Eye (tissue), 1 donor: Measurements from ENCODE around the gene SEMA5A.

Experiments
- DNase-seq: peaks from one replicate; pipeline ENCODE4 v3.0.0-alpha.2; 2015

The SEMA5A gene

DNA sequence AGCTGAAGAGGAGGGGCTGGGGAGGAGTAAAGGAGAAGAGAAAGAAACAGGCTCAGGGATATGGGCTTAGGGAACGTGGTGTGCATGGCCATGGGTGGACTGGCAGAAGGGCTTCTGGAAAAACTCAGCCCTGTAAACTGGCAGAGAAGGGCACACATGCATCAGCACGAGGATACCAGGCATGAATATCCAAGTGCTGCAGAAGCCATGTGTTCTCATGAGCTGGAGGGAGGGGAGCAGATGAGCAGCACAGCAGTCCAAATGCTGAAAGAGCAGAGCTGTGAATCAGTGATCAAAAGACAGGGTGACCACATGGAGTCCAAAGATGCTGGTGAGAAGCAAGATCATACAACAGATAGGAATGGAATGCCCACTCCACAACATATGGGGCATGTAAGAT is 72.3 kb downstream of the SEMA5A start:
- no peak for DNase-seq

DNA sequence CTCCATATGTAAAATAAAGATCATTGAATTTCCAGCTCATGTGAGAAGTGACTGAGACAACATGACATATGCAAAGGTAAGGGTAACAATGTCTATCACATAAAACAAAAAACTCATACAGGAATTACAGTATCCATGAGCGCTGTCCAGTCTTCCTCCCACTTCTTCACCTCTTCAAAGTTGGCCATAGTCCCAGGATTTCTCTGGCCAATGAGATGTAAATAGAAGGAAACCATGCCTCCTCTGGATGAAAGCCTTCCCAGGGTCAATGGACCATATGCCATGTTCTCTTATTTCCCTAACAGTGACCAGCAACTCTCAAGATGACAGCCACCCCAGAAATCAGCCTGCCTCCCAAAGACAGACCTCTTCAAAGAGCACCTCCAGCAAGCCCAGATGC is 75.5 kb downstream of the SEMA5A start:
- no peak for DNase-seq

DNA sequence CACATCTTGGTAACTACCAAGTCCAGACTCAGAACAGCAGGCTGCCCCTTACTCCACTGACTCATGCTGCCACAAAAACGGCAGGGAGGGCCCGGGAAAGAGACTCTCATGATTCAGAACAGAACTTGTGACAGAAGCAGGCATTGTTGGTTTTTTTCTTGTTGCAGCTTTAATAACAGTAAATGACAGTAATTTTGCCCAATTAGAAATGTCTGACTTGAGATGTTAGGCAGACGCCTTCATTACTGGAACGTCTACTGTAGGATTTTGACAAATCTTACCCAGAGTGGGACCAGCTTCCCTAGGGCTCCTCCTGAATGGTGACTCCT is 77.9 kb downstream of the SEMA5A start:
- peak; percentile 53 for DNase-seq

DNA sequence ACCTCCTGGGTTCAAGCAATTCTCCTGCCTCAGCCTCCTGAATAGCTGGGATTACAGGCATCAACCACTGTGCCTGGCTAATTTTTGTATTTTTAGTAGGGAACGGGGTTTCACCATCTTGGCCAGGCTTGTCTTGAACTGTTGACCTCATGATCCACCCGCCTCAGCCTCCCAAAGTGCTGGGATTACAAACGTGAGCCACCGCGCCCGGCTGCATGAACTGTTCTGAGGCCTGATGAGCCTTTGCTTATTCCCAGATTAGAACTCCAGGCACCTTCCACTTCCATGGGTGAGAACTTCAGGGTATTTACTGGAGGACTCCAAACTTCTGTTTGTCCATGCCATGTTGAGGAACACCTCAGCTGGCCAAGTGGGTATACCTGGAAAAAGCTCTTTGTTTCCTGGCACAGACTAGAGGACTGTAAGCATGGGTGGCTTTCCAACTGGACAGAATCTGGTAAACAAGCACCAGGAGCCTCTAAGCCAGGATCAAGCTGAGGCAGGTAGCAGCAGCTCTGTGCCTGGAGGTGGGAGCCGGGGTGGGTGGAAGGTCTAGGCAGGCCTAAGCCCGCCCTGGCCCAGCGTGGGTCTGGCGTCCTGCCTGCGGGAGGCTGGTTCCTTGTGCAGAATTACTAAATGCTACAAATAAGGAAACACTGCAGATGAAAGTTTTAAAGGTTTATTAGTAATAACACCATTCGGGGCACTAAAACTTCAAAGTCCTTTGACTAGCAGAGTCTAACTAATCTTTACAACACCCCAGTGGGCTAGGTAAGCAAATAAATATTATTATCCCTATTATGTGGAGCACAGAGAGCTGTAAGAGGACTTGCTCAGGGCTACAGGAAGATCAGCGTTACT is 78.4 kb downstream of the SEMA5A start:
- DNase-seq: no peak

DNA sequence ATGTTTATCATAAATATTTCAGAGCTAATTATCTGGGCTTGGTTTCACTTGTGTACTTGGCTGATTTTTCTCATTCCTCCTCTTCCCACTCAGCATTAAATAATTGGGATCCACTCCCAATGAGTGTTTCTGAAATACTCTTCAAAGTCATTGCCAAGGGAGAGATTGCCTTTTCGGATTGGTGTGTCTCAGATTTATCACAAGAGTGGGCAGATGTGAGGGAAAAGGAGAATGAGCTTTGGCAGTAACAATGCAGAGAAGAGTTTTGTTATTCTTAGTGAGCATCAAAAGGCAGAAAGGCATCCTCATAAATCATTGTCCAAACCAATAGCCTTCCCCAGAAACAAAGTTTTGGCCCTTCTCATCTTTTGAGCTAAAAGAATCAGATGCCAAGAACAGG is 79.2 kb downstream of the SEMA5A start:
- DNase-seq: no peak

DNA sequence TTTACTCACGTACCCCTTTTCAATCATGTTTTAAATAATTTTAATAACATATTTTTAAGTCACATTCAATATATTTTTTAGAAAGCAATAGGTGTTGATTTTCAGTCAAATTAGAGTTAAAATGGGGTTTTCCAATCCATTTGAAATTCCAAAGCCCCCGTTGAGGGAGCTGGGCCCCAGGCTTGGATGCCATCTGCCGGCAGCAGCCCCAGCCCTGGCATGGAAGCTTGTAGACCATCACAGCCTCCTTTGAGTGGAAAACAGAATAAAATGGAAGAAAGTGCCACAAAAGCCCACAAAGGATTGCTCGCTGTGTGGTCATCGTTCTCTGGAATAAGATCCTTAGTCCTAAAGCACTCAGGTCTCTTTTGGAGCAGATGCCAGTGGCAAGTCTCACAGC is 81.4 kb downstream of the SEMA5A start:
- DNase-seq: no peak

DNA sequence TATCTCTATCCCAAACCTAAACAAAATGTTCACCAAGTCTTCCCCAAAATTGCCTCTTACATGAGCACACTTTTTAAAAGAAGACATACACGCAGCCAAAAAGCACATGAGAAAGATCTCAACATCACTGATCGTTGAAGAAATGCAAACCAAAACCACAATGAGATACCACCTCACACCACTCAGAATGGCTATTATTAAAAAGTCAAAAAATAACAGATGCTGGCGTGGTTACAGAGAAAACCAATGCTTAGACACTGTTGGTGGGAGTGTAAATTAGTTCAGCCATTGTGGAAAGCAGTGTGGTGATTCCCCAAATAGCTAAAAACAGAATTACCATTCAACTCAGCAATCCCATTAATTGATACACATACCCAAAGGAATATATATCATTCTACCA is 83.8 kb downstream of the SEMA5A start:
- DNase-seq: no peak

DNA sequence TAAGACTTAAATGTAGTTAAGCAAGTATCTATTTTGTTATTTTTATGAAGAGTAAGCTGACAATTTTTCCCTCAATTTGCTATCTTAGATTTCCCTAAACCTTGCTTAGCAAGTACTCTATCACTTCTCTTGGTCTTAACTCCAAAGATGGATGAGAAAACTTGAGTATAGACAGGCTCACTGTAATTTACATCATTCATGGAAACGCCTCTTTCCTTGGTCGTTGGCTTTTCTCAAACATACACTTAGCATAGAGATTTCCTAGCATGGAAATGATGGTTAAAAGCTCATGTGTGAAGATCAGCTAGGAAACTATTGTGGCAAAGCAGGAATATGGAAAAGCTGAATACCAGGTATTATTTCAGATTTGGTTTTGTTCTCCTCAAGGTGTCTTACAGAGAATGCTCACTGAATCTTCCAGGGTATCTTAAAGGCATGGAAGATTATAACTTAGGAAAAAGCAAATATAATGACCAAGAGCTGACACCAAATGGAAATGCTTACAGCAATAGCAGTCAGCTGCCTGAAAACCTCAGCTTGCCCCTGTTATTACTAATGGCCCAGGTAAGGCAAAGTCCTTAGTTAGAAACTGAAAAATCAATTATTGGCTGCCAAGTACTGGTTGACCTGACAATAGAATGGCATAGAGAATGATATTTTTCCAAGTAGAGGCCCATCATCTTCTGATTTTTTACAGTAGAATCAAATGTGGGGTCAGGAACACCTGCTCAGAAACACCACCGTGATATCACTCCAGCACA is 84.8 kb downstream of the SEMA5A start:
- no peak for DNase-seq

DNA sequence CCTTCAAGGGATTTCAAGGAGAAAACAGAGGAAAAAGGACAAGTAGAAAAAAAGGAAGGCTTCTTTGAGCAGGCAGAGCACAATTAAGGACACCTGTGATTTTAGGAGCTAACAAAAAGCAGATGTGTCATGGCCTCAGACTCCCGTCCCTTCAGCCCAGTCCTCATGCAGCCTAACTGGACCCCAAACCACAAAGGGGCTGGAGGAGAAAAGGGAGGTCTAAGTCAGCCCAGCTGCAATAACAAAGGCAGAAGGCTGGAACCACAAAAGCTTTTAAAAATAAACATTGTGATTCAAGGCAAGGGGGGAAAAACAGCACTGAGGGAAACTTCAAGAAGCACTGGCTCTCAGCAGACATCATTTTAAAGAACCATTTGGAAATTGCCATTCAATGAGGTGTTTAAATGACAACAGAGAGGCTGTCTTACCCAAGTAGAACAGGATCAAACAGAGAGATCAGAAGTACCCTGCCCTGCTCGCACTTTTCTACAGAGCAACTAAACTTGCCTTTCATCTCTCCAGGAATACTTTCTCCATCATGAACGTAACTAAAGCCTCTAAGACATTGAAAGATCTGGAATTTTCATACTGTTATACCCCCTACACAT is 89.3 kb downstream of the SEMA5A start:
- peak; percentile 72 for DNase-seq

DNA sequence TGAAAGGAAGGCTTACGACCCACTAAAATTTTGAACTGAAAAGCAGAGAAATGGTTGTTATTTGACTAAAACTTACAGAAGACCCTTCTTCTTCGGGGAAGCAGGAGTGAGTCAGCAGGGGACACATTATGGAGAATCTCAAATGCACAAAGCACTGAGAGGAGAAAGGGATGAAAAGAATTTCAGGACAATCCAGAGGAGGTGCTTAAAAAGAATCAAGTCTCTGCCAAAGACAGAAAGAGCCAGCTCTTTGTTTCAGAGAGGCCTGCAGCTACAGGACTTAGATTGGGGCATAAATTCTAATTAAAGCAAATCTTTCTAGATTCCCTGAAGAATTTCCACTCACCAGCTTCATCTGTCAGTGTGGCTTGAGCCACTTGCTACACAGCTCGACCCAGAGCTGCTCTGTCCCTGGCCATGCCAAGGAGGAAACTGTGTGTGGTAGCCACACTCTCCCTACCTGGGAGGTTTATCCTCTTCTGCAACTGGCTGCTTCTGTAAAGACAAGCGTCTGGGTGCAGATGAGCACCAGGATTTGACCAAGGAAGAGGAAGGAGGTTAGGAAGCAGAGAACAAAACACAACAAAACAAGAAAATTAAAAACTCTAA is 89.9 kb downstream of the SEMA5A start:
- DNase-seq: peak; percentile 51

DNA sequence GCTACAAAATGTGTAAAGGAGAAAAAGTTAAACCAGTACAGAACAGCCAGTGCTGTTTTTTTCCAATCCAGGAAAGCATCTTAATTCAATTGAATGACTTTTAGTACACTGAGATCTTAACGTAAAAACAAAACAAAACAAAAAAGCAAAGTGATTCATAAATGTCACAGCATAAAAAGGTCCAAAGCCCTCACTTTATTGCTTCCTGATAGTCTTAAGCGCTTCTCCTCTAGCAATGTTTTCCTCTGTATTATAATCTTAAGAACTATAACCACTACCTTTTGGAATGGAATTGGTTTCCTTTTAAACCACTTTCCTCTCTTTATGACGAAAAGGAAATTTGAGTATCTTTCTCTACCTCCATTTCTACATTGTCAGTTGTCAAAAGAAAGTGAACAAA is 91.4 kb downstream of the SEMA5A start:
- no peak for DNase-seq

DNA sequence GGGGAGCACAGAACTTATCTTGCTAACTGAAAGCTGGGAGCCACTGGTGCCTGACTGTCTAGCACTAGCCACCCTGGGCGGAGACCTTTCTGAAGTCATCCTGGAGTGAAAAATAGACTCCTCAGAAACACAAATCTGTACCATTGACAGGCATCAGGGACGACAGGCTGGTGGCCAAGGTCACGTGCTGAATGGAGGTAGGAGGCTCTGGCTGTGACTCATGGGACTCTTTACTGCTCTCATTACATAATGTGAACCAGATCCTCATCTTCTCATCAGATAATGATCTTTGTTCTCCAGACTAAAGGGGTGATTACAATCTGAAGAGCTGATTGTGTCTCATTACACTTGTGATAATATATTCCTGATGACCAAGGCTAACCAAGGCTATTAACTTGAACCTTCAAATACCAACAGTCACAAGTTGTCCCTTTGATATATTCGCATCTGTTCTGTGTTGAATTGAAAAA is 91.8 kb downstream of the SEMA5A start:
- no peak for DNase-seq

DNA sequence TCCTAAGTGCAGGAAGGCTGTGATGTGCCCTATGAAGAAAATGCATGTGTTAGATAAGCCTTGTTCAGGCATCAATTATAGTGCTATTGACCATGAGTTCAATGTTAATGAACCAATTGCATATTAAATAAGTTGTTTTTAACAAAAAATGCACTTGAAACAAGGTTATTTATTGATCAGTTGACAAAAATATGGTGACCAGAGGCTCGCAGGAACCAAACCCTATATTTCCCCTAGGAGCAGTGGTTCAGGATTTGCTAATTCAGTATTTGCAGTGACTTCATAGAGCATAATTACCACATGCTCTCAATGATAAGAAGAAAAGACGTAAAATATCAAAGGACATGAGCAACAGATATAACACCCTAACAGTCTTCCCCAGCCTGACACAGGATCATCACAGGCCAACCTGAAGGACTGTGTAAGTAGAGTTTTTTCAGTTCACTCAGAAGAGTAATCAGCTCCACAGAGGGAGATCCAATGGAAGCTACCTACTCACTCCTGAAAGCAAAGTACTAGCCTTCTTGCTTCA is 92.3 kb downstream of the SEMA5A start:
- DNase-seq: no peak

DNA sequence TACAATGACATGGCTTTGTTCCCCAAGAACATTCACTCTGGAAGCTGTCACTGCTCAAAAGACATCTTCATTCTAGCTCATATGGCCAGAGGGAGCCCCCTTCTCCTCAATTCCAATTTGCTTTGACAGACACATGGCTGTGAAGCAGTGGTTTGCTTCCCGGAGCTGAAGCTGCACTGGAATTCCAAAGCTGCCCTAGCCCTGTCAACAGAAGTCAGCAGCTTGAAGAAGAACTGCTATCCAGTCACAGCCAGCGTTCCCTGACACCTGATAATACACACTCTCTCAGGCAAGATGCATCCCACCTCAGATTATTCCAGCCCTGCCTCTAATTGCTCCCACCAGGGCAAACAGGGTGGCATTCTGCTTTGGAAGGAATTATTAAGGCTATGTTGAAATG is 93.7 kb downstream of the SEMA5A start:
- DNase-seq: no peak

DNA sequence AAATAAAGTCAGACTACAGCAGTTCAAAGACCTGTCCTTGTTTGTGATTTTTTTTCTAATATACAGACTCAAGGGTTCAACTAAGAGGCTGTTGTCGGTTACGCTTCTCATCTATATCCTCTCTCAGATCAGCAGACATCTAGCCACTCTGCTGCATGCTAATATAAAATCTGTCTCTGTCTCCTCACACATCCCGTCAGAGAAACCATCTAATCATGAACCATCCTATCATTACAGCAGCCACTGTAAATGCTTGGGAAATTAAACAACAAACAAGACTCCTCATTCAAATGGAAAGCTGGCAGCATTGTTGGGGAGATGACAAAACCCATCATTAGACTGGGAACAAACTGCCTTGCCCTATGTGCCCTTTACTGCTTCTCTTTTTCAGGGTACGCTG is 94.8 kb downstream of the SEMA5A start:
- DNase-seq: no peak

DNA sequence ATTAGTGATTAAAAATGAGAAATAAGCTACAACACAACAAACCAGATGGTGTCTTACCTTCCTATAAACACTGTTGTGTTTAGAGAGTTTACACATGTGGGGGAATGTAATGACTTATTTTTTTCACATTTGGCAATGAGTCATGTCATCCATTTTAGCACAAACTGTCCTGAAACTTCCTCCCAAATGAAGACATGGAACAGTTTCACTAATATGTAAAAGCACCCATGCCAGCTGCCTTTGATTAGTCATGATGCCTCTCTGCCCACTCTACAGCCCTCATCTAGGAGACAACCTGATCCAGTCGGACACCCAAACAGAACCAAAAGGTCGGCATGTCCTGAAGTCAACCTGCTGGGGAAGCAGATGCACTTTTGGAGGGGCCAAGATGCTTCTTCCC is 98.2 kb downstream of the SEMA5A start:
- no peak for DNase-seq

DNA sequence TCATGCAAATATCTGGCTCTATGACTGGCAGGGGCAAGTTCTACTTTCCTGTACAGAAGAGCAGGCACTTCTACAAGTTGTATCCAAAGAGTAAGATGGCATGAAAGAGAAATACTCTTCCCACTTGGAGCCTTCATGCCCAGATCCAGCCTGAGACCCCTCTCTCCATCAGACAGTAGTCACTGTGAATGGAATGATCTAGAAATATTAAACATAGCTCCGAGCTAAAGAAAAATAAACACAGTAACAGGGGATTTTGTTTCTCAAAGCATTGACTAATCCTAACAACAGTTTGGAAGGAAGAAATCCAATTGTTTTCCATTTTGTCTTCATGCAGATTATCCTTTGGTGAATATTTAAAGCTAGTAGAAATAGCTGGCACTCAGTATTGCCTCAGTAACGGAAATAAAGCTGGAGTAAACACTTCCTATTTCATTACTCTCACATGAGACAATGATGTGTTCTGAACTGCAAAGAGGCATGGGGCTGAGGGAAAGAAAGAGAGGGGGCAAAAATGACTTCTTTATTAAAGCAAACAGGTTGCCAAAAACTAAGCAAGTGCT is 100.0 kb downstream of the SEMA5A start:
- peak; percentile 63 for DNase-seq

DNA sequence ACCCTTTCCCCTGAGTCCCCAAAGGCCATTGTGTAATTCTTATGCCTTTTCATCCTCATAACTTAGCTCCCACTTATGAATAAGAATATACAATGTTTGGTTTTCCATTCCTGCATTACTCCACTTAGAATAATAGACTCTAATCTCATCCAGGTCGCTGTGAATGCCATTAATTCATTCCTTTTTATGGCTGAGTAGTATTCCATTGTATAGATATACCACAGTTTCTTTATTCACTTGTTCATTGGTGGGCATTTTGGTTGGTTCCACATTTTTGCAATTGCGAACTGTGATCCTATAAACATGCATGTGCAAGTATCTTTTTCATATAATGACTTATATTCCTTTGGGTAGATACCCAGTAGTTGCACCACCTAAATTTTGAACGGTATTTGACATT is 101.5 kb downstream of the SEMA5A start:
- no peak for DNase-seq

DNA sequence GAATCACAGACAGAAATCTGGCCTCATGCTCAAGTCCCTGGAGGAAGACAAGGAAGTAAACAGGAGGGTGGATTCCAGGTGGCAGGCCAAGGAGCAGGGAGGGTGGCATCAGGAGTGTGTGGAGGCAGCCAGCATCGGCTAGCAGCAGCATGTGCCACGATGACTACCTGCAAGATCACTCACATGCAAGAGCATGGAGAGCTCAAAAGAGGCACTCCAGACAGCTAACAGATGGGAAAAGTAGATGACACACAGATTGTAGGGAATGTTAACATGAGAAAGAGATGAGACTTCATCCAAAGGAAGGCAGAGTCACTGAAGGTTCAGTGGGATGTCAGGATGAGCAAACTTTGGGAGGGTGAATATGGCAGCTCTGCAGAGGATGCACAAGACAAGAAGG is 104.3 kb downstream of the SEMA5A start:
- DNase-seq: no peak

DNA sequence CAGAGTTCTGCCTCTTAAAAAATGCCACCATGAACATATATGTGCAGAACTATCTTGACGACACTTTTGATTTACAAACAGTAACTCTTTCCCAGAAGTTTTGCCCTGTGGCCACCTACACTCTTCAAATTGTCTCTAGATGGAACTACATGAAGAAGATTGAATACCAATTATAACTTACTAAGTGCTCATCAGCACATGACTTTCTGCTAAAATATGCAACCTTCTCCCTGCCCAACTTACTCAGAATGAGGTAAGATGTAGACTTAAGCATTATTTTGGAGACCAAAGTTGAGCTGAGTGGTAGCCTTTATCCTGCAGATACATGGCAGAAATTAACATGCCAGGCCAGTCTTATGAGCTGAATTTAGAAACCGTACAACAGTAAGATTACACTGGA is 105.4 kb downstream of the SEMA5A start:
- DNase-seq: no peak

DNA sequence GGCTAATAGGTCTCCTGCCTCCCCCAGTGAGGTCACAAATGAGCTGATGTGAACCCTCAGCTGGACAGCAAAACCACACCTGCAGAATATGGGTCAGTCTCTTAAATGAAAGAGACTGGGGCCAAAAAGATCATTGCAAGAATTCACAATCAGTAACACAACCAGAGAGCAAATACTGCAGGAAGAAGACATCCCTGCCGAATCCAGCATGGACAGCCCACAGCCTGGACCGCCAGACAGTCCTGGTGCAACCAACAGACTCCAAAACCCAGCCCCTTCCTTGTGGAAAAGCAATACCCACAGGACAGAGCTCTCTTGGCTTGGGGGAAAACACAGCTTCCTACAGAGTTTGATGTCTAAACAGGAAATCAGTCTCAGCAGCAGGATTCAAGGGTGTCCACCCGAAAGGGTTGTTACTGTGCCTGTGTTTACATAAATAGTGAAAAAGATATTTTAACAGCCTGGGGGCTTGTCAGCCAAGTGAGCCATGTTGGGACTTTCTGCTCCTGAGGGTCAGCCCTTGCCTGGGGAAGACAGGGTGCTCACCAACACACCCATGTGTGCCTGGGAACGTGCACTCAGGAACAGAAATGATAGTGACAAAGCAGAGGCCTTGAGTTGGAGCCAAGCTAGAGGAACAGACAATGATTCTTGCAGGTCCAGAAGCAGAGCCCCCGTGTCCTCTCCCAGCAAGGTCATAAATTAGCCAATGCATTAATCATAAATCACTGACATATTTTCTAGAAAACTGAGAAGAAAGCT is 106.2 kb downstream of the SEMA5A start:
- no peak for DNase-seq
